GOT3 (cell line): ENCODE results near the gene SLC13A4.
"Not testable (repeated sequence)": the region's sequence is repeated elsewhere in the genome, so short reads cannot be mapped to it uniquely, and the experiment has no call there.

Experiments used
- DNase-seq: peaks from one replicate; lab custom pipeline; 2025; ENCODE audit warnings: mixed read lengths; lab: John Stamatoyannopoulos, UW

The SLC13A4 gene

DNA sequence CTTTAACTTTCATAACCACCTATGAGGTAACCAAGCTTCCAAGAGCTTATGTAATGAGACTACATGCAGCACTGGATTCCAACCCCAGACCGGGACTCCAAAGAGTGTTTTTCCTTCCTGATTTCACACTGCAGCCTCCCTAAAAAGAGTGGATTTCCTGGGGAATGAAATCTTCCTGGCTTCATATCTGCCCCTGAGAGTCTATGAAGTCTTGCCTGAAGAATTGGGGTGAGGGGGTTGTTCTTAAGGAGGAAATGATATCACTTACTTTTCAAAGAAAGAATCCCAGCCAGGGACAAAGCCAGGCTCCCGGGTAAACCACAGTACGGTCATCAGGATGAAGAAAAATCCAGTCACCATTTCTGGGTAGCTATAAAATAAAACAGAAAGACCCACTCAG is 35.9 kb downstream of the SLC13A4 start:
- no peak for DNase-seq

- DNase-seq: no peak
These were observed 37.4 kb downstream of the SLC13A4 start for GRCh38 chr7:135690566-135690965.

DNA sequence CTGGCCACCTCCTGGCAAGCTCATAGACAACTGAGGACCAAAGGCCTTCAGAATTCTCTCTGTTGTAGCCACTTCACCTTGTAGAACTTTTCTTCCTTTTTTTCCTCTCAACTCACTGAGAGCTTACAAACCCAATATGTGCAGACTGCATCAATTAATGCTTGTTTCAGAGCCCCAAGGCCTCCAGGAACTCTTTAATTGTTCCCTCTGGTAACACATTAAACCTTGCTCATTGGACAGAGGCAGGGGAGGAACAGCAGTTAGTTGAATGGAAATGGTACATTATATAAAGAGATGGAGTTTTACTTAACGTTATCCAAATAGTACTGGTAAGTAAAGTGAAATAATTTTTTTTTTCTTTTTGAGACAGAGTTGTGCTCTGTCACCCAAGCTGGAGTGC is 40.5 kb downstream of the SLC13A4 start:
- DNase-seq: no peak

DNA sequence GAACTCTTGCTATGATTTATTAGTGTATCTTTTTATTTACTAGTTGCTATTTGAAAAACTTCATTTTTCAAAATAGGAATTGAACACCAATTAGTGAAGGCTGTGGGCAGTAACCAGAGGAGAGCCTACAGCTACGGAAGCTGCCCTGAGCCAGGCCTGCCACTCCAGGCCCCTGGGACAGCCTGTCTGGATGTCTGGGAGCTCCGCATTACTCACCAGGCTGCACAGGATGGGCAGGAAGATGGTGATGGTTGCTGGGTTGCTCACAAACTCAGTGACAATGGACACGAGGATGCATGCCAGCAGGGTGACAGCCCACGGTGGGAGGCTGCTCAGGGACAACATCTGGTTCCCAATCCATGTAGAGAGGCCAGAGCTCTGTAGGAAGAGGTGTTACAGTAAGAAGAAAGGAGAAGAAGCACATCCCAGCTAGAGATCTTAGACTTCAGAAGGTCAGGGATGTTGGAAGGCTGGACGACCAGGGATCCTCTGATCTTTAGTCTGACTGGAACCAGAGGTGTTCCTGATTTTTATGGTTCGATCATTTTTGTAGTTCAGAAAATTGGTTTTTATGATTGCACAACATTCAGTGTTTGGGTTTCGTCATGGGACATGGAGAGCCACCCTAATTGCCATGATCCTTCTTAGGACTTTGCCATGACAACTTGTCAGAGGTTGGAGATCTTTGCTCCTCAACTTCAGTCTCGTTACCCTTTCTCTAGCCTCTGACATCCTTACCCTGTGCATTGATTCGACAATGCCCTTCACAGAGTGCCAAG is 42.5 kb downstream of the SLC13A4 start:
- DNase-seq: no peak

- no peak for DNase-seq
These were observed 43.3 kb downstream of the SLC13A4 start for GRCh38 chr7:135684699-135685098.

GRCh38 chr7:135684136-135684535 is 43.9 kb downstream of the SLC13A4 start:
- DNase-seq: no peak

- DNase-seq: no peak
These were observed 44.4 kb downstream of the SLC13A4 start for GRCh38 chr7:135683609-135684008.

DNA sequence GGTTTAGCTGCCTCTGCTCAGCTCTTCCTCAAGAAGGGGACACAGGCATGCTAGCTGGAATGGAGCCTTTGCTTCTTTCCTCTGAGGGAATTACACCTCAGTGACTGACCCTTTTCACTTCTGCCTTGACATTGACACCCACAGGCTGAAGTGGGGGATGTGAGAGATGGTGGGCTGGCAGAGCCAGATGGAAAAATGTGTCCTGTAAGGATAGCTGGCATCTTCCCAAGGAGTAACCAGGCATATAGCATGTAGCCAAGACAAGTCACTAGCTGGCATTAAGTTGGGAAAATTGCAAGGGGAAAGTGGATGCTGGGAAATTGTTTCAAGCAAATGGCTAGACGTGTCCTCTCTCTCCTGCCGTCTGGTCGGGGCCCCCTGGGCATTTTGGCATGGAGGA is 45.8 kb downstream of the SLC13A4 start:
- no peak for DNase-seq

DNA sequence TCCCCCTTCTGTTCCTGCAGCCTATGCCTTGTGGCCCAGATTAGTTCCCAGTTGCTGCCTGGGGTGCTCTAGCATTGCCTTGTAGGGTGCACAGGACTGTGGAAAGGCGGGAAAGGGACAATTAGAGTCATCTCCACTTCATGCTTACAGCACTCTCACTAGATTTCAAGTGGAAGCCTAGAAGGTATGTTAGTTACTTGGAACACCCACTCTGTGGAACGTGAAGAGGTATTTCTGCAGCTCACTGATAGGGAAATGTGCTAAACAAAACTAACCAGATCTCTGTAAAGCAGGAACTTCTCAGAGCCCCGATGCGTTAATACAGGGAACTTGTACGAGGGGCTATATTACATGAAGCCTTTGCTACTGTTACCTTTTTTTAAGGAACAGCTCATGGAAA is 46.2 kb downstream of the SLC13A4 start:
- no peak for DNase-seq

DNA sequence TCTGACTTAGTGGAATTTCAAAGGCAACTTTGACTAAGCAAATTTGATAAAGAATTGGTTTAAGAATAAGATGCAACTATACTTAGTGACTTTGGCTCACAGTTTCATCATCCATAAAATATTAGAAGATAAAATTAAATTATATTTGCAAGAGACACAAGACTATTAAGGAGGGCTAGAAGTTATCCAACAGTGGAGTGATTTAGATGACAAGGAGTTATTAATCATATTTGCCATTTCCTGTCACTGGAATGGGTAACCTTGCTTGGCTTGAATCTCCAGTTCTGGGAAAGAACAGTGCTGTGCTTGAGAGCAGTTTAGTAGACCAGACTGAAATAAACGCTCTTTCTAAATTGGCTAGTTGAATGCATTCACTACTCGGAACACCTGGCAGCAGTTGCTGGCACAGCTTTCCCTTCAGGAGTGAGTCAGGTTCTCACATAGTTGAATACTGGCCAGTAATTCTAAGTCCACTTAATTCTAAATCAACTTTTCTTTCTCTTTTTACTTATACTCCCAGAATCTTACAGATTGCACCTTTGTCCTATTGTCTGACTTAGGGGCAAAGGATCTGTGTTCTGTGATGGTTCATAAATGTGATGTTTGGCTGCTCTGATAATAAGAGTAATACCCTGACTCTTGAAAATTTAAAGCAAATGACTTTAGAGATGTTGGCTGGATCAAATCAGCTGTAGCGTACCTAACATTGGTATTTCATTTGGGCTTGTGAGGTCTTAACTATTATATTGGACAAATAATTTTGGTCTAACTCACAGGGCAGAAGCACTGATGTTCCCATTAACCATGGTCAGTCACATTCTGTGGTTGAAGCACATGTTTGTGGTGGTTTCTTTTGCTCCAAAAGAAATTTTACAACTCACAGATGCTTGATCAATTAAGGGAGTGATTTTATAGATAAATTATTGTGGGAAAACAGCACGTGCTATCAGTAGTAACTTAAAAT is 49.1 kb downstream of the SLC13A4 start:
- DNase-seq: no peak

DNA sequence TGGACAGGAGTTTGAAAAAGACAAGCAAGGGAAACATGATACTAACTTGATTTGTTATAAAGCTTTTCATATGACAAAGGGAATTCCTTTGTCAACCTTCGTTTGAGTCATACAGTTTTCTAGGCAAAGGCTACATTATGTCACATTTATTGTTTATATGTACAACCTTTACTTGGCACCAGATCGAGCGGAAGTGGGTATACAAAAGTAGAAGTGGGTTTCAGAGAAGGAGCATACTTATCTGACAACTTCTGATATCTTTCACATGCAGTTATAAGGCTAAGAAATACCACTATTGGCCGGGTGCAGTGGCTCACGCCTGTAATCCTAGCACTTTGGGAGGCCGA is 54.7 kb downstream of the SLC13A4 start:
- no peak for DNase-seq

- DNase-seq: no peak
These were observed 55.2 kb downstream of the SLC13A4 start for GRCh38 chr7:135672560-135673359.

DNA sequence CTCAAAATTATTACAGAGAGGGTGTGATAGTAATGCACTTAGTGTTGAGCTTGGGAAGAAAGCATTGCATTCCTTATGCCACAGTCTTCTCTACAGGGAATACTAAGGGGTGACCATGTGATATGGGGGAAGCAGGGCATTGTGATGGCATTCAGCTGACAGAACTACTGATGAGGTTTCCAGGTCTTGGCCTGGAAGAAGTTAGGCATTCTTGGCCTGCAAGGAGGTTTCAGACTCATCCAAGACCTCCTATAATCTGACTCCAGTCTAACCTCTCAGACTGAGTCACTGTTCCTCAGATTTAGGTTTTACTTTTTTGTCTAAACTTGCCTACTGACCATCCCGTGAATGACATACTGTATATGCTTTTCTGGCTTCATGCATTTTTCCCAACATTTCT is 57.8 kb downstream of the SLC13A4 start:
- DNase-seq: no peak

DNA sequence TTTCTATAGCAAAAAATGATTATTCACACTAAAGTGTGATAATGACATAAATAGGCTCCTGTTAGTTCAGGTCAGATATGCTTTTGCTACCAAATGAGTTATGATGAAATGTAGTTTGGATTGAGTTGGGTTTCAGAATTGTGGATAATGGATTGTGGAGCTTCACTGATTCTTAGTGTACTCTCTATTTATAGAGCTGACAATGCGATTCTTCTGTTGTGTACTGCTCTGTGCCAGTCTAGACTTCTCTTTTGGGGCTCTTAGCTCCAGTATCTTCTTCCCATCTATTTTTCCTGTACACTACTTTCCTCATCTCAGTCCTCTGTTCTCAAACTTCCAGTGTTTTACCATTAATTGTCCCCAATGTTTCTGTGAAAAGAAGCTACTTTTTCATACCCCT is 58.2 kb downstream of the SLC13A4 start:
- DNase-seq: no peak

DNA sequence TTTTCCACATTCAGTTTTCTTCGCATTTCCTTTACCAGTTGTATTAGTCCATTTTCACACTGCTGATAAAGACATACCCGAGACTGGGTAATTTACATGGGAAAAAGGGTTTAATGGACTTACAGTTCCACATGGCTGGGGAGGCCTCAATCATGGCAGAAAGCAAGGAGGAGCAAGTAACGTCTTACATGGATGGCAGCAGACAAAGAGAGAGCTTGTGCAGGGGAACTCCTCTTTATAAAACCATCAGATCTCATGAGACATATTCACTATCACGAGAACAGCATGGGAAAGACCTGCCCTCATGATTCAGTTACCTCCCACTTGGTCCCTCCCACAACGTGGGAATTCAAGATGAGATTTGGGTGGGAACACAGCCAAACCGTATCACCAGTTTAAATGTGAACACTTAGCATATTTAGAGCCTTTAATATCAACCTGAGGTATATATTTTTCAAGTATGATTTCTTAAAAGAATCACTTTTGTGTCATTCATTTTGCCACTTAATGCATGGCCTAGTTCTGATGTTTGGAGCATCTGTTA is 59.1 kb downstream of the SLC13A4 start:
- DNase-seq: not testable (repeated sequence)

GRCh38 chr7:135667626-135668025 is 60.4 kb downstream of the SLC13A4 start:
- not testable (repeated sequence) for DNase-seq

GRCh38 chr7:135666846-135667245 is 61.1 kb downstream of the SLC13A4 start:
- DNase-seq: no peak

- no peak for DNase-seq
These were observed 61.8 kb downstream of the SLC13A4 start for GRCh38 chr7:135666156-135666555.

GRCh38 chr7:135665042-135665441 is 62.9 kb downstream of the SLC13A4 start:
- DNase-seq: no peak

DNA sequence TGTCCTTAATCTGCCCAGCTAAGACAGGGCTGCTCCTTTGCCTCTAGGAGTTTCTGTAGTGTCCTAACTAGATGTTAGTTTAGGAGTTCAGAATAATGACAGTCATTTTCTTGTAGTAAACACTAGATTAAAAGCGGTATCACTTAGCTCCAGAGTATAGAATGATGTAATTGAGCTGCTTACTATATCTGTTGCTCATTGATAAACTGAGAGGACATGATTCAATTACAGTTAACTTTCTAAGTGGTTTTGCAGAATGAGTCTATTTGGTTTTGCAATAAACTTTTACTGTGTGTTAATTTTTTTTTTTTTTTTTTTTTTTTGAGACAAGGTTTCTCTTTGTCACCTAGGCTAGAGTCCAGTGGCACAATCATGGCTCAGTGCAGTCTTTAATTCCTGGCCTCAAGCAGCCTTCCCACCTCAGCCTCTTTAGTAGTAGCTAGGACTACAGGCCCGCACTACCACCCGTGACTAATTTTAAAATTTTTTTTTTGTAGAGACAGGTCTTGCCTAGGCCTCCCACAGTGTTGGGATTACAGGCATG is 63.9 kb downstream of the SLC13A4 start:
- DNase-seq: no peak

- peak; percentile 84 for DNase-seq
These were observed 65.4 kb downstream of the SLC13A4 start, which contains the start of gene STMP1 for GRCh38 chr7:135662373-135663114. Gene STMP1, plus strand, starts transcription at chr7:135662514.
